ENCODE results near the gene TM4SF4. TPM values are rescaled to one million over a fixed set of nuclear protein-coding genes. Genes with fewer than 3 reads are reported as not detected.

Gene TM4SF4
- total RNA-seq, 1 donor from 2014 or later, result not detected

DNA sequence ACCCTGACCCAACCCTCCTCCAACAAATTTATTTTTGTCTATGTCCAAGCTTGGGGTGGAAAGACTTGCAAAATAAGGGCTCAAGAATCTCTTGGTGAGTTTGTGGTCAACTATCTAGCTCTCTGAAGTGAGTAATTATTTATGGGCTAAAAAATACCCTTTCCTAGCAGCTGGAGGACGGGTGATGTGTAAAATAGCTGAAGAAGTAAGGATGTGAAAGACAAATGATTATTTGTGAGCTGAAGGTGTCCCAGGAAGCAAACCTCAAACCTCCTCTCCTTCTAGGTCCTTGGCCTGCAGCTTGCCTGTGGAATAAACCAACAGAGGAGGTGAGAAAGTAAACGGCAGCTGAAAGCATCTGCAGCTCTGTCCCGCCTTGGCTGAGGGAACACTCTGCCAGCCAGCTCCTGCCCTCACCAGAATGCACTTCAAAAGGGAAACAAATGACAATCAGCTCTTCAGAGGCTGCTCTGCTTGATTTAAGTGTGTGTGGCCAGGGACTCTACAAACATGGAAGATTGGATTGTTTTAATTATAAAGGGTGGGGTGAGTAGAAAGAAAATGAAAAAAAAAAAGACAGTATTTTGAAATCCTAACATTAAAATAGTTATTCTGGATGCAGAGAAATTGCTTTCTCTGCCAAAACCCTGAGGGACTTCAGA lies 60.3 kb downstream of the TM4SF4 start:
- no peak for DNase-seq (ENCODE audit: low spot score)
- intact Hi-C loops (cut with DNase I), result loop anchor here (2.0 to 5.0 kb wide), 3 partner anchors 42 to 184 kb away; partner anchors contain the start of gene WWTR1

DNA sequence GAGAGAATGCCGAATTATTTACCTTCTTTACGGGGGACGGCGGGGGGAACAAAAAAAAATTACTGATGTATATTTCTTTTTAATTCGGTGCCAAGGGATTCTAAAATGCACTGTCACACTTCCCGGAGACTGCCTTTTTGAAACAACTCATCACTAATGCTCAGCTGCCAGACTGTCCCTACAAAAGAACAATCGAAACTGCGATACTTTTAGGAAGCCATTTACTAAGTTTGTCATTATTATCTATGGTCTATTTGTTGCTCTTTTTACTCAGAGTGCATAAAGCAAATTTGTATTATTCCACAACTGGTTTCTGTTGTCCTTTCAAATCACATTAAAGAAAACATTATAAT lies 60.8 kb downstream of the TM4SF4 start:
- intact Hi-C loops (cut with DNase I), result loop anchor here (2.0 kb wide), 1 partner anchor 183 kb away; no protein-coding TSS in a partner anchor
- DNase-seq (ENCODE audit: low spot score), result no peak

DNA sequence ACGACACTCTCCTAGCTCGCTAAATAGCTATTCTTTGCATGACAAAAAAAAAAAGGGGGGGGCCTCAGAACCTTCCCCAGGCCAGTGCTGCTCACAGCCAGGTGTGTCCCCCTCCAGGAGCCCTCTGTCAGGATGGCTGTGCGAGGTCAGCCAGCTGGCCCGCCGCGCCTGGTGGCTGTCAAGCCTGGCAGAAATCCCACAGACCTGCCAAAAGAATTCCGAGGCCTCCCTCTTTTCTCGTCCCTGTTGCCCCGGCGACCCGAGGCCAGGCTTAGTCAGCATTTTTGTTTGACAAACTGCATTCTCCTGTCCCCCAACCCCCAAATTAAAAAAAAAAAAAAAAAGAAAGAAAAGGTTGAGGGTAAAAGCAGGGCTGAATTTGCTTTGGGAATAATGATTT lies 61.9 kb downstream of the TM4SF4 start:
- DNase-seq (ENCODE audit: low spot score), result peak; percentile 82
- intact Hi-C loops (cut with DNase I), result no loop called here

DNA sequence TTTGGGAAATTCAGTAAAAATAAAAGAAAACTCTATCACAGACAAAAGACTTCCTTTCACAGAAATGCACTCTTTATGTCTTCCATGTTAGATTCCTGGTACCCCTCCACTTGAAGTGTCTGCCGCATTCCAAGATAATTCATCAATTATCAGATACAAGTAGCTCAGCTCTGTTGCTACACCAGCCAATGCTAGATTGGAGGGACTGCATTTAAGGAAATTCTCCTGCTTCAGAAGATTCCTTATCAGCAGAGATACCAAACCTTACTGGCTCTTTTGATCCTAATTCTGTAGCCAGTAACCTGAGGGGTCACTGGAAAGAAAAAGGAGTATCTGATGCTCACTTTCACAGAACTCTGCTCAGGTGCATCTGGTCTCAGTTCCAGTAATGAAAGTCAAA lies 63.9 kb downstream of the TM4SF4 start:
- intact Hi-C loops (cut with DNase I), result no loop called here
- no peak for DNase-seq (ENCODE audit: low spot score)

DNA sequence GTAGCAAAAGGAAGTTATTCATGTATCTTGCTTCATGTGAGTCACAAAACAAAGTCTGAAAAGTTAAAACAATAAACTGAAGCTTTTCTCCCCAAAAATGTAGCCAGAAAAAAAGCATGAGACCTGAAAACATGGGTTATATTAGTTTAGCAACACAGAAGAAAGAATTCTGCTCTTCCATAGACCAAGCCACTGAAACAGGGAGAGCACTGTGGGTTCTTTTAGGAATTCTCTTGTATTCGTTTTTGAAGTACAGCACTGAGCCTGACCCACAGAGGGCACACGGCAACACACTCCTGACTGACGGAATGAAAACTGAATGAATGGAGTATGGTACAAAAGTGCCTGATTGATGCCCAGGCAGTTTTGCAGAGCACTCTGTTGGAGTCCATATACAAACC lies 66.6 kb downstream of the TM4SF4 start:
- intact Hi-C loops (cut with DNase I), result no loop called here
- no peak for DNase-seq (ENCODE audit: low spot score)

DNA sequence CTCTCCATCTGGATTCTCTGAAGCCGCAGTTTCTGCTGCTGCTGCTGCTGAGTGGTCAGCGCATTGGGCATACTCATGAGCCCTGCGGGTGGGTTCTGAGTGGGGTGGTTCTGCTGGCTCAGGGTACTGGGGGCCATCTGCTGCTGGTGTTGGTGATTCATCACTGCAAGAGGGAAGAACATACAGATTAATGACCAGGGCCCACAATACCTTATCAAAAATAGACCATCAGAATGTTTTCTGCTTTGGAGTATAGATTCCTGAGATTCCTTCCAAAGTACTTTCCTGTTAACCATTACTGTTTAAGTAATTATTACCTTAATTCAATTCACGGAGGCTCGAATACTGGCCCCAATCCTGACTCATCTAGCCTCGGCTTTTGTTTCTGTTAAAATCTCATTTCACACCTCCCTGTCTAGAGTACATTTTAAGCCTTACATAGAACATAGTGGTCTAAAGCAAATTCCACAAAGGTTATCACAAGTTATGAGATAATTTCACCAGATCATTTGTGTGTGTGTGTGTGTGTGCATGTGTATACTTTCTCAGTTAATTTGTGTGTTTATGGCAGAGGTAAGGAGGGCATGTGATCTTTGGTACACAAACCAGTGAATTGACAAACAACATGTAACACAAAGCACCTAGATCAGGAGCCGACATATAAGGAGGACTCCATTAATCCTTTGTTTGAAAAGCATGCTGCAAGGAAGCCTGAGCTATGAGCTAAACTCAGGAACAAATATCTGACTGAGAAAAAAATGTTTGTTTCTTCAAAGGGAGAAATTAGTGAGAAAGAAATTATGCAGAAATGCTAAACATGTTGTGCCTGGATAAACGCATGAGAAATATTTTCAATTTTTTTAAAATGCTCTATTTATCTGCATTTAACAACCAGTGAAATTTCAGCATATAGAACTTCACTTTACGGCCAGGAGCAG lies 68.1 kb downstream of the TM4SF4 start:
- no peak for DNase-seq (ENCODE audit: low spot score)
- intact Hi-C loops (cut with DNase I), result no loop called here

DNA sequence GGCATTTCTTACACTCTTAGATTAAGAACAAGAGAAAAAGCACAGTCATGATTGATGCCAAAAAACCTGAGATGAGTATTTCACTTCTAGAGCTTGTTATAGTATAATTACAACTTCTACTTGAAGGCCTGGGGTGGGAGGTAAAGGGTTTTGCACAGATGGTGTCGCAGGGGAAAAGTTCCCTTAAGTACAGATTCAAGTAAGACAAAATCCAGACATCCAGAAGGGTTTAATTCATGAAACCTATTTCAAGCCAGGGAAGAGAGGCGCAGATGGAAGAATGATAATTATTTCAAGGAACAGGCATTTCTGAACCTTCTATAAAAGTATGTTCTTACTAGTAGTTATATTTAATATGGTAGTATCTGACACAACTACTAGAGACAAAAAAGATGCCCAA lies 70.6 kb downstream of the TM4SF4 start:
- intact Hi-C loops (cut with DNase I), result no loop called here
- DNase-seq (ENCODE audit: low spot score), result no peak

DNA sequence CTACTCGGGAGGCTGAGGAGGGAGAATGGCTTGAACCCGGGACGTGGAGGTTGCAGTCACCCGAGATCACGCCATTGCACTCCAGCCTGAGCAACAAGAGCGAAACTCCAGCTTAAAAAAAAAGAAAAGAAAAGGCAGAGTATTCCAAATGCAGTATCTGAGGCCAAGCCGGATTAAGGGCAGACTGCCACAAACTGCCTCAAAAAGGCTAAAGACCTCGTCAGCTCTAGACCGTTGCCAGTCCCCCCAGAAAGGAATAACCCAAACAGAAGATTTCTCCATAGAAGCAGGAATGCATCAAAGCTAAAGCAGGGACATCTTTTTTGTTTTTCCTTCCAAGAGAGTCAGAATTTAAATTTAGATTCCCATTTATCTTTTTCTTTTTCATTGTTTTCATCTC lies 72.9 kb downstream of the TM4SF4 start:
- DNase-seq (ENCODE audit: low spot score), result no peak
- intact Hi-C loops (cut with DNase I), result no loop called here

DNA sequence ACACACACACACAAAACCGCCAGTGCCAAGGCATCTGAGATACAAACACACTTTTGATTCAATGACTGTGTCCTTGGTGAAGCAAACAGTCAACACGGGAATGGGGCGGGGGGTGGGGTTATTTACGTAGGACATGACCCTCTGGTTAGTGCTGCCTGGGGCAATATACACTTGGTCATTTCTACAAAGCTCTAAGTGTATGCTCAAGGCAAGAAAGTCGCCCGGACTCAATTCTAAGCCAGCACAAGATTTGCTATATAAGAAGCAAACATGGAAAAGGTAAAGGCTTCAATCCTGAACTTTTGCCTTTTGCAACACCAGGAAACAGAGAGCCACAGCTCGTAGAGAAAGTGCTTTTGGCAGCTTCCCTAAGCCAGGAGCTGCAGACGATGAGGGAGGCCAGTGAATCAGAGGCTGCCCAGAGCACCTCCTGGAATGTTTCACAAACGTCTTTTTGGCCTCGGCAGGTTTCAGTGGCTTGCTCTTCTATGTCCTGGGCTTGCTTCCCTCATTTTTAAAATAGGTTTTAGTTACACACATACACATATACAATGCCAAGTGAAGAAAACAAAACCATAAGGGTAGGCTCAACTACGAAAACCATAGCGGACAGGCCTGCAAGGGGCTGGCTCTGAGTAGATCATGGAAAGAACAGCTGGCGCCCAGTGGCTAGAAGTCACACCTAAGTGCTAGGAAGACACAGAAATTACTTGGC lies 73.6 kb downstream of the TM4SF4 start:
- no peak for DNase-seq (ENCODE audit: low spot score)
- intact Hi-C loops (cut with DNase I), result no loop called here

DNA sequence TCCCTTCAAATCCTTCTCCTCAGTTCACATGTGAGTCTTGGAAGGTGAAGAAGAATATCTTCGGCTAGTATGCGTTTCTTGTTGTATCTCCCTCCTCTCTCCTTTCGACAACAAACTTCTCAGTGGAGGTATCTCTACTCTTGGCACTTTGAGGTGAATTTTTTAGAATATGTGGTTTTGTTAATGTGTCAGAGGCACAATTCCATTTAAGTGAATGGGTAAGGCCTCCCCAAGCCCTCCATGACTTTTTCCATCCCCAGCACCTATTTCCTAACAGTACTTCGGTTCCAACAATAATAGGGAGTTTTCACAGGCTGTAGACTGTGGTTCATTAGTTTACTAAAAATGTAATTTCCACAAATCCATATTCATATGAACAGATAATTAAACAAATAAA lies 74.2 kb downstream of the TM4SF4 start:
- no peak for DNase-seq (ENCODE audit: low spot score)

DNA sequence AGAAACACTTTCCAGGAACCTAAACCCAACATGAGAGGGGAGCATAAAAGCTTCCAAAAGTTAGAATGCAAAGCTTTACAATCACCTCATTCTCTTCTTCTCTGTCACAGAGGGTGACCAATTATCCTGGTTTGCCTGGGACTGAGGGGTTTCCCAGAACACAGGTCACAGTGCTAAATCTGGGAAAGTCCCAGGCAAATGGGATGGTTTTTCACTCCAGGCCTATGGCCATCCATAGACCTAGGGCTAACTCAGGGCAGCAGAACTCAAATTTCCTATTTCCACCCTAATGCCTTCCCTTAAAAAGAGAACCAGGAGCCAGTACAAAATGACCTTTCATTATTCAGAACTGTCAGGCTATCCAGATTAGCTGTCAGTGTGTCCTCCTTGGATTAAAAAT lies 77.0 kb downstream of the TM4SF4 start:
- intact Hi-C loops (cut with DNase I), result no loop called here

More for the DNA sequence above, 74.2 kb downstream of the TM4SF4 start:
- intact Hi-C loops (cut with DNase I), result no loop called here

DNA sequence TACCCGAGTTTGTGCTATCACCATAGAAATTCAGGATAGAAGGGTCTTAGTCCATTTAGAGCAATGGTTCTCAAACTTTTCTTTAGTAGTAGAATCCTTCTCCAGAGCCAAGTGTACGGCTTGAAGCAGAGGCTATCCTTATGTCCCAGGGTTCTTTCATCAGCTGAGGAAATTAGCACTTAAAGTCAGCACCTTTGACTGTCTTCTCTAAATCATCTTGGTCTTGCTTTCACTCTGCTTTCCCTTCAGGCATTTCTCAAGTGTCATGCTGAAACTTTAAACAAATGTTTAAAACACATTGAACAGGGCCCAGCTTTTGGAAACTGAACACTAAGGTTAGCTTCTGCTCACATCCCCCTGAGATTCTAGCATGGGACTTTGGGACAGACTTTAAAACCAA lies 78.2 kb downstream of the TM4SF4 start:
- intact Hi-C loops (cut with DNase I), result no loop called here
- no peak for DNase-seq (ENCODE audit: low spot score)

More for the DNA sequence above, 77.0 kb downstream of the TM4SF4 start:
- DNase-seq (ENCODE audit: low spot score), result no peak

Other genes starting within 250 kb of the TM4SF4 start
- gene TM4SF18, start 141.1 kb upstream of the TM4SF4 start, total RNA-seq, result 4.1 TPM
- gene TM4SF1, start 97.0 kb upstream of the TM4SF4 start, total RNA-seq, result 84.7 TPM
- gene WWTR1, start 183.3 kb downstream of the TM4SF4 start, total RNA-seq, result 82.7 TPM